Naive thymus-derived CD4-positive, alpha-beta T cell (primary cell): ENCODE results near the gene B4GALNT2. TPM values are rescaled to one million over a fixed set of nuclear protein-coding genes. Genes with fewer than 3 reads are reported as not detected.

Experiments used
- ATAC-seq: fragments of 150-1000 bp; cut with Tn5 transposase; 2 replicates; pipeline ENCODE4 v1.10.0; 2021; ENCODE audit warnings: mild to moderate bottlenecking, moderate library complexity
- CTCF ChIA-PET: fragments of 350-600 bp; sonication (Branson Sonifier 250); formaldehyde crosslinking; loops from one replicate; lab custom pipeline; 2021; ENCODE audit warnings: antibody characterized with exemption; lab: Charles Lee
- POLR2A ChIA-PET: fragments of 350-600 bp; sonication (Branson Sonifier 250); formaldehyde crosslinking; loops from one replicate; lab custom pipeline; 2021; ENCODE audit warnings: antibody characterized with exemption, inconsistent platforms; lab: Charles Lee
- DNase-seq, 9 donors: peaks; one replicate each; pipeline versions ENCODE4 v3.0.0 to v3.0.0-alpha.2; 2020 to 2022; ENCODE audit warnings: mixed read lengths in 1 of 9
- H3K27ac ChIP-seq: one replicate; pipeline ENCODE4 v1.7.0; 2013; ENCODE audit warnings: mild to moderate bottlenecking, low read depth, low read length, moderate library complexity
- H3K27me3 ChIP-seq, 2 donors: one replicate each; pipeline ENCODE4 v1.7.0; 2013; ENCODE audit warnings: low read length in 2 of 2, mild to moderate bottlenecking in 2 of 2, moderate library complexity in 2 of 2; ENCODE audit not compliant: control insufficient read depth in 2 of 2, insufficient read depth in 2 of 2
- H3K36me3 ChIP-seq, 3 experiments: 1 replicate in 2 of 3; 2 replicates in 1 of 3; pipeline ENCODE4 v1.7.0; 2013; ENCODE audit warnings: low read length in 3 of 3, mild to moderate bottlenecking in 3 of 3, moderate library complexity in 1 of 3; ENCODE audit not compliant: insufficient read depth in 3 of 3, control insufficient read depth in 2 of 3
- H3K4me1 ChIP-seq, 2 donors: one replicate each; pipeline ENCODE4 v1.7.0; 2013; ENCODE audit warnings: low read length in 2 of 2, mild to moderate bottlenecking in 2 of 2, moderate library complexity in 1 of 2; ENCODE audit not compliant: control insufficient read depth in 2 of 2, insufficient read depth in 2 of 2
- H3K4me3 ChIP-seq: 2 replicates; pipeline ENCODE4 v1.7.0; 2013; ENCODE audit warnings: mild to moderate bottlenecking, low read length
- H3K9me3 ChIP-seq, 3 experiments: 1 replicate in 2 of 3; 2 replicates in 1 of 3; pipeline ENCODE4 v1.7.0; 2013; ENCODE audit warnings: low read length in 3 of 3; ENCODE audit not compliant: control insufficient read depth in 2 of 3
- H3K27ac Mint-ChIP-seq, 9 donors: one replicate each; pipeline ENCODE4 v1.8.0; 2020 to 2022; ENCODE audit warnings: mixed read lengths in 9 of 9, mild to moderate bottlenecking in 8 of 9, moderate library complexity in 5 of 9, inconsistent platforms in 2 of 9
- H3K27me3 Mint-ChIP-seq, 5 donors: one replicate each; pipeline ENCODE4 v1.8.0; 2021 to 2022; ENCODE audit warnings: mixed read lengths in 5 of 5, mild to moderate bottlenecking in 1 of 5
- H3K36me3 Mint-ChIP-seq, 5 donors: one replicate each; pipeline ENCODE4 v1.8.0; 2020 to 2022; ENCODE audit warnings: mixed read lengths in 5 of 5, mild to moderate bottlenecking in 3 of 5, inconsistent platforms in 1 of 5
- H3K4me1 Mint-ChIP-seq, 7 donors: one replicate each; pipeline ENCODE4 v1.8.0; 2020 to 2022; ENCODE audit warnings: mixed read lengths in 7 of 7, mild to moderate bottlenecking in 3 of 7, inconsistent platforms in 1 of 7
- H3K4me3 Mint-ChIP-seq, 10 donors: one replicate each; pipeline ENCODE4 v1.8.0; 2020 to 2022; ENCODE audit warnings: mild to moderate bottlenecking in 10 of 10, mixed read lengths in 10 of 10, moderate library complexity in 6 of 10, inconsistent platforms in 2 of 10
- H3K9me3 Mint-ChIP-seq, 11 donors: one replicate each; pipeline ENCODE4 v1.8.0; 2020 to 2022; ENCODE audit warnings: mixed read lengths in 11 of 11, mild to moderate bottlenecking in 4 of 11, inconsistent platforms in 1 of 11, moderate library complexity in 1 of 11
- intact Hi-C, 2 donors: fragments of 100-400 bp; cut with micrococcal nuclease; formaldehyde crosslinking; loops; one replicate each; pipeline ENCODE4 v1.15.1; 2023
- polyA plus RNA-seq, 2 donors: library from polyadenylated mRNA; unstranded; fragments of 300-500 nt; fragmentation: Illumina TruSeq; gene quantifications; one replicate each; pipeline ENCODE4 v1.2.3, GENCODE V29; 2021
- total RNA-seq, 6 experiments: library from RNA in 5 of 6; stranded (reverse) in 5 of 6; gene quantifications; 1 replicate in 5 of 6; 2 replicates in 1 of 6; pipeline ENCODE4 v1.2.3 and lab custom pipeline; 2021 to 2026

B4GALNT2 gene
- total and polyA plus RNA-seq, 7 experiments from 2014 or later: 0.03 to 0.05 (median 0.05) TPM; not detected in 3

DNA sequence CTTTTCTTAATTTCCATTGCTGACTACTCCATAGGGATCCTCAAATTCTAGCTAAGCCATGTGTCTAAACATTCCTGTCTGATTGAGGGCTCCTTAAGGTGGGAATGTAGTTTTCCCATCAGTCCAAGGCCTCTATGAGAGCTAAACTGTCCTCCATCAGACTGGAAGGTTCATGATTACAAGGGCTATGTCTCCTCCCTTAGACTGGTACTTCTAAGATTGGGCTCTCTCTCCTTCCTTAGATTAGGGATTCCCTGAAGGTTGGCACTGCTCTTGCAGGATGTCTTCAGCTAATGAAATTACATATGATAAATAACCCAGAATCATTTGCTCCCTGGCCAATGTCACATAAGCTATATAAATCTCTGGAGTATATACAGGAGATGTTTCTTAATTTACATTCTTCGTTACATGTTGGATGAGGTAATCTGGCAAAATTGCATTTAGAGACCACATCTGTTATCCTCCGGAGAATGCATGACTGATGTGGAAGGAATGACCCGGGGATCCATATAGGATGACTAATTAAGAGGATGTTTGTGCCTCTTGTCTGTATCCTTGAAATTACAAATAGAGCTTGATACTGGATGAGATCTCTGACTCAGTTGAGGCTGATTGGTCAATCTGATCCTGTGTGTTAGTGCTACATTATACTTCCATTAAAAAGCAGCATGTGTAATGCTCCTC is 14.2 kb downstream of the B4GALNT2 start:
- no peak overlapping the region for H3K4me3 Mint-ChIP-seq
- no peak for ATAC-seq
- H3K4me1 ChIP-seq: no peaks in the 10 kb centered on the region
- H3K27ac ChIP-seq: no peak overlapping the region
- intact Hi-C loops: no loop called here
- H3K27me3 Mint-ChIP-seq: peaks cover 30 to 44% (median 33%) of the 10 kb centered on the region in 5 donors
- H3K9me3 Mint-ChIP-seq: peaks cover 0 to 3% (median 0%) of the 10 kb centered on the region in 11 donors
- H3K4me3 ChIP-seq: no peak overlapping the region
- no peaks in the 10 kb centered on the region for H3K9me3 ChIP-seq
- POLR2A ChIA-PET: no interaction called here
- H3K27me3 ChIP-seq: peaks cover 0 to 3% of the 10 kb centered on the region in 2 donors
- H3K4me1 Mint-ChIP-seq: no peaks in the 10 kb centered on the region
- no peaks in the 10 kb centered on the region for H3K36me3 ChIP-seq
- CTCF ChIA-PET: no interaction called here
- no peak for DNase-seq
- H3K36me3 Mint-ChIP-seq: no peaks in the 10 kb centered on the region
- no peak overlapping the region for H3K27ac Mint-ChIP-seq

DNA sequence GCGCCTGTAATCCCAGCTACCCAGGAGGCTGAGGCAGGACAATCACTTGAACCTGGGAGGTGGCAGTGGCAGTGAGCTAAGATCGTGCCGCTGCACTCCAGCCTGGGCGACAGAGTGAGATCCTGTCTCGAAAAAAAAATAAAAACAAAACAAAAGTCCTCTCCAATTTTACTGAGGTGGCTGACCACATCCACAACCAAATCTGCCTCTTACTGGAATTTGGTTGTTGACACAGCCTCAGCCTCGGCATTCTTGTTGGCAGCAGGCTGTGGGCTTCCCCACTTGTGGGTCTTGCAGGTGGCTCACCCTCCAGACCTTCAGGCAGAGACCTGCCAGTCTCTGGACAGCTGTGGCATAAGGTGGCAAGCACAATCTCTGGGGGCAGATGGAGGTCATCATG is 15.6 kb downstream of the B4GALNT2 start:
- ATAC-seq: no peak
- intact Hi-C loops: no loop called here

DNA sequence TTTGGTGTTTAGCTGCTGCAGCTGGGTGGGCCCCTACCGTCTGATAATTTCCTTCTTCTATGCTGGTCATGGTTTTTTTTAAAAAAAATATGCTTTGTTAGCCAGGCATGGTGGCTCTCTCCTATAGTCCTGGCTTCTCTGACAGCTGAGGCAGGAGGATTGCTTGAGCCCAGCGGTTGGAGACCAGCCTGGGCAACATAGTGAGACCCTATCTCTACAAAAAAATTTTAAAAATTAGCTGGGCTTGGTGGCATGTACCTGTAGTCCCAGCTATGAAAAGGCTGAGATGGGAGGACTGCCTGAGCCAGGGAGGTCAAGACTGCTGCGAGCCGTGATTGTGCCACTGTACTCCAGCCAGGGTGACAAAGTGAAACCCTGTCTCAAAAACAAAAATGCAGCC is 19.4 kb downstream of the B4GALNT2 start:
- CTCF ChIA-PET: no interaction called here

More for the DNA sequence above, 15.6 kb downstream of the B4GALNT2 start:
- CTCF ChIA-PET: no interaction called here
- Mint-ChIP-seq H3K27ac (no peak overlapping the region), H3K27me3 (peaks cover 17 to 32% (median 28%) of the 10 kb centered on the region in 5 donors), H3K4me3 (no peak overlapping the region), H3K36me3 (no peaks in the 10 kb centered on the region), H3K4me1 (no peaks in the 10 kb centered on the region), H3K9me3 (no peaks in the 10 kb centered on the region)
- no peaks in the 10 kb centered on the region for H3K4me1 ChIP-seq
- no peak overlapping the region for H3K27ac ChIP-seq
- no peaks in the 10 kb centered on the region for H3K36me3 ChIP-seq
- no peak for DNase-seq
- H3K27me3 ChIP-seq: no peaks in the 10 kb centered on the region
- POLR2A ChIA-PET: no interaction called here
- no peak overlapping the region for H3K4me3 ChIP-seq
- H3K9me3 ChIP-seq: no peaks in the 10 kb centered on the region

DNA sequence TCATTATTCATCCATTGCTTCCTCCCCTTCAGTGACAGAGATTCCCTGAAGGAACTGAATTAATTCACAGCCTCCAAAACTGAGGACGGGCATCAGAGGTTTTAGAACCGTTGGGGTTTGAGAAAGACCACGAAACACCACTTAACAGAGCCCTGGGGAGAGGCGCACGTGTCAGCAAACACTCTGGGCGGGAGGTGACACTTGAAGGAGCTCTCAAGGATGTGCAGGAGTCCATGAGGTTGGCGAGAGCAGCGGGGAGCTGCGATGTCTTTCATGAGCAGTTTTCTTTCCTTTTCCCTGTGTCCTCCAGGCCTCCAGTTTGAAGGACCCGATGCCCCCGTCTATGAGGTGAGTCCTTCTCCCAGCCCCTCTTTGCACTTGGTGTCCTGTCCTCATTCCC is 23.7 kb downstream of the B4GALNT2 start:
- Histone ChIP-seq H3K36me3 (no peaks in the 10 kb centered on the region), H3K27ac (no peak overlapping the region), H3K4me3 (no peak overlapping the region), H3K27me3 (no peaks in the 10 kb centered on the region), H3K9me3 (no peaks in the 10 kb centered on the region), H3K4me1 (no peaks in the 10 kb centered on the region)
- ChIA-PET POLR2A (no interaction called here), CTCF (no interaction called here)
- no peak for ATAC-seq
- H3K4me3 Mint-ChIP-seq: no peak overlapping the region
- no peaks in the 10 kb centered on the region for H3K36me3 Mint-ChIP-seq
- intact Hi-C loops: no loop called here
- no peaks in the 10 kb centered on the region for H3K4me1 Mint-ChIP-seq
- peaks cover 17 to 46% (median 34%) of the 10 kb centered on the region in 5 donors for H3K27me3 Mint-ChIP-seq
- DNase-seq: no peak
- H3K9me3 Mint-ChIP-seq: peaks cover 0 to 2% (median 0%) of the 10 kb centered on the region in 11 donors
- no peak overlapping the region for H3K27ac Mint-ChIP-seq

More for the DNA sequence above, 19.4 kb downstream of the B4GALNT2 start:
- DNase-seq (no peak), ATAC-seq (no peak)
- POLR2A ChIA-PET: no interaction called here
- Mint-ChIP-seq H3K9me3 (no peaks in the 10 kb centered on the region), H3K27ac (no peak overlapping the region), H3K4me1 (no peaks in the 10 kb centered on the region), H3K27me3 (peaks cover 3 to 21% (median 12%) of the 10 kb centered on the region in 5 donors), H3K4me3 (no peak overlapping the region), H3K36me3 (no peaks in the 10 kb centered on the region)
- Histone ChIP-seq H3K4me3 (no peak overlapping the region), H3K27ac (no peak overlapping the region), H3K4me1 (no peaks in the 10 kb centered on the region), H3K27me3 (no peaks in the 10 kb centered on the region), H3K9me3 (no peaks in the 10 kb centered on the region), H3K36me3 (no peaks in the 10 kb centered on the region)
- intact Hi-C loops: no loop called here

DNA sequence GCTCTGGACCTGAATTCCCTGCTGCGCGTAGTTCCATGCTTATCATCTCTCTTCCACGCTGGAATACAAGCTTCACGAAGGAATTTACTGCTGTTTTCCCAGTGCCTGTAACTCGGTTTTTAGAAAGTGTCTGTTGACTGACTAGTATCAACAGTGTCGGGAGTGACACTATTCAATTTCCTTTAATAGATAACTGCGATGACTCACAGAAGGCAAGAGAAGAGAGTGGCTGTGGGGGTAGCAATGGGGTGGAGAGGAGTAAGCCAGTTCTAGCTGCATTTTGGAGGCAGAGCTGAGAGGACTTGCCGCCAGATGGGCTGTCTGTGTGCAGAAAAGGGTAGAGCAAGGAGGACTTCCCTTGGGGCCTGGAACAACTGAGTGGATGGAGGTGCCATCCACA is 25.2 kb downstream of the B4GALNT2 start:
- POLR2A ChIA-PET: no interaction called here
- peaks cover 17 to 44% (median 34%) of the 10 kb centered on the region in 5 donors for H3K27me3 Mint-ChIP-seq
- H3K4me3 Mint-ChIP-seq: no peak overlapping the region

DNA sequence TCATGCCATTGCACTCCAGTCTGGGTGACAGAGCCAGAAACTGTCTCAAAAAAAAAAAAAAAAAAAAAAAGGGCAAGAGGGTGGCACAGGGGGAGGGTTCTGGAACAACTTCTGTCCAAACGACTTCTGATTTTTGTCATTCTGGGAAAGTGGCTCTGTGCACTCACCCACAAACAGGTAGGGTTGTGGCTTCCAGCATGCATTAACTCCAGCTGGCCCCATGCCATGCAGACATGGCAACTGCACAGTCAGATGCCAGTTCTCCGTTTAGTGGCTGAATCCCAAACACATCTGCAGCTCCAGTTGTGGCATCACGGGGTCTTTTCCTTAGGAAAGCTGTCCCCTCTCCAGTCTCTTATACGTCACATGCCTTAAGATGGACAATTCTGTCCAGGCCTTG is 30.3 kb downstream of the B4GALNT2 start:
- no peak overlapping the region for H3K27ac Mint-ChIP-seq
- H3K9me3 ChIP-seq: no peaks in the 10 kb centered on the region
- no peaks in the 10 kb centered on the region for H3K36me3 Mint-ChIP-seq
- H3K4me1 Mint-ChIP-seq: peaks cover 0 to 1% (median 0%) of the 10 kb centered on the region in 7 donors
- no peak overlapping the region for H3K4me3 Mint-ChIP-seq
- peaks cover 0 to under 1% (median 0%) of the 10 kb centered on the region in 11 donors for H3K9me3 Mint-ChIP-seq
- no peaks in the 10 kb centered on the region for H3K4me1 ChIP-seq
- H3K27ac ChIP-seq: no peak overlapping the region
- ATAC-seq (no peak), DNase-seq (no peak)
- POLR2A ChIA-PET: interaction anchor here (0.7 kb wide), 1 partner anchor 10 kb away, joined by 3 read pairs; no protein-coding TSS in a partner anchor
- H3K27me3 Mint-ChIP-seq: peaks cover 28 to 51% (median 34%) of the 10 kb centered on the region in 5 donors
- intact Hi-C loops: no loop called here
- H3K36me3 ChIP-seq: no peaks in the 10 kb centered on the region
- CTCF ChIA-PET: interaction anchor here (0.7 kb wide), 1 partner anchor 882 kb away, joined by 3 read pairs; no protein-coding TSS in a partner anchor
- no peaks in the 10 kb centered on the region for H3K27me3 ChIP-seq
- H3K4me3 ChIP-seq: no peak overlapping the region

More for the DNA sequence above, 25.2 kb downstream of the B4GALNT2 start:
- Histone ChIP-seq H3K4me1 (no peaks in the 10 kb centered on the region), H3K27me3 (no peaks in the 10 kb centered on the region), H3K4me3 (no peak overlapping the region), H3K27ac (no peak overlapping the region), H3K36me3 (no peaks in the 10 kb centered on the region), H3K9me3 (no peaks in the 10 kb centered on the region)
- intact Hi-C loops: no loop called here
- ATAC-seq (no peak), DNase-seq (no peak)
- peaks cover 0 to 2% (median 0%) of the 10 kb centered on the region in 11 donors for H3K9me3 Mint-ChIP-seq
- no peaks in the 10 kb centered on the region for H3K36me3 Mint-ChIP-seq
- no peaks in the 10 kb centered on the region for H3K4me1 Mint-ChIP-seq
- CTCF ChIA-PET: interaction anchor here (0.6 kb wide), 1 partner anchor 19 kb away, joined by 7 read pairs; no protein-coding TSS in a partner anchor
- H3K27ac Mint-ChIP-seq: no peak overlapping the region
